GM18502 (cell line): Measurements from ENCODE around the gene NXPH1.

Source experiments
- ATAC-seq: cut with Tn5 transposase; IDR thresholded peaks from one replicate; pipeline ENCODE4 v1.9.1; 2021; ENCODE audit warnings: mild to moderate bottlenecking; ENCODE audit not compliant: unreplicated experiment, poor library complexity

NXPH1 gene

DNA sequence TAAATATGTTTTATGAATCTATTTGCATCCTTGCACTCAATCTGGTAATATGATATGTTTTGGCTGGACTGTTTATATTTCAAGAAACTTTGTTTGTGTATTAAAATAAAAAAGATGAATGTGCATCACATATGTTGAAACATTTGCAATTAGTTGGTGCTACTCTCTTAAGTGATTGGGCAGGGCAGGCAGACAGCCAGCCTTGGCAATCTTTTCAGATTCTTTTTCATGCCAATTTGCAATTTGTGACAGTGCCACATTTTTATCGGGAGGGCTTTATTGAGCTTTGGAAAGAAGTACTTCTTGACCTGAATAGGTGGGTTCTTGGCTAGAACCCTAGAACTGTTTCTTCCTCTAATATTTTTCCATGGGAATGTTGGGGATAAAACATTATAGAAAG, 152.2 kb downstream of the NXPH1 start:
- no peak for ATAC-seq

DNA sequence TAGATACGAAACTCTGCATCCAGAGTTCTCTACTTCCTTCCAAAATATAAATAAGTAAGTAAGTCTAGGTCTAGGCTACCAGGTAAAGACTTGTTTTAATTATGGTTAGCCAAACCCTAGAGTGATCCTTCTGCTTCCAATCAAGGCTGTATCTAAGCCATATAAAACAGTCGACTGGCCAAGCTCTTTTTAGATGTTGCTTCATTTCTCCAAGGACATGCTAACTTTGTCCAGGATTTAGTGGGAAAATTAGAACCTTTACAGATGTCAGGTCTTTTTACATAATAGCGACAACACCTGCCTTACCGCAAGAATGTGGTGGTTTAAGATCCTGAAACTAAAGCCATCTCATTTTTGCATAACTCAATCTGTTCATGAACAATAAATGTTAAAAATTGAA, 156.8 kb downstream of the NXPH1 start:
- no peak for ATAC-seq

GRCh38 chr7:8590791-8591190, 157.4 kb downstream of the NXPH1 start:
- ATAC-seq = no peak

GRCh38 chr7:8591289-8591688, 157.9 kb downstream of the NXPH1 start:
- no peak for ATAC-seq

DNA sequence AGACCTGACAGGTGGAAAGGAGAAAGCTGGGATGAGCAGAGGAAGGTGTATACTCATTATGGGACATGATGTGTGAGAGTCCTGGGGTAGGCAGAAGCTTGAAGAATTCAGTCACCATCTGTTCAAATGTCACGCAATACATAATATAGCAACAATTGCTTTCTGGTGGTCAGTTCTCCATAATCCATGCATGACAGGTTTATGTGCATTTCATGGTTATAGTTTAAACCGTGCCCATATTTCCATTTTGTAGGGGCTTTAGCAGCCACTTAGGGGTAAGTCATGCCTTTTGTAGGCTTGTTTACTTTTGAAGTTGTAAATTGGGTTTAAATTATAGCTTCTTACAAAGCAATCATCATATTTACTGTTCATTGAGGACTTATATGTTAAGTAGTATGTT, 158.8 kb downstream of the NXPH1 start:
- no peak for ATAC-seq

- ATAC-seq = no peak
Measured at GRCh38 chr7:8594115-8594514, 160.7 kb downstream of the NXPH1 start.

GRCh38 chr7:8597565-8597964, 164.2 kb downstream of the NXPH1 start:
- no peak for ATAC-seq

DNA sequence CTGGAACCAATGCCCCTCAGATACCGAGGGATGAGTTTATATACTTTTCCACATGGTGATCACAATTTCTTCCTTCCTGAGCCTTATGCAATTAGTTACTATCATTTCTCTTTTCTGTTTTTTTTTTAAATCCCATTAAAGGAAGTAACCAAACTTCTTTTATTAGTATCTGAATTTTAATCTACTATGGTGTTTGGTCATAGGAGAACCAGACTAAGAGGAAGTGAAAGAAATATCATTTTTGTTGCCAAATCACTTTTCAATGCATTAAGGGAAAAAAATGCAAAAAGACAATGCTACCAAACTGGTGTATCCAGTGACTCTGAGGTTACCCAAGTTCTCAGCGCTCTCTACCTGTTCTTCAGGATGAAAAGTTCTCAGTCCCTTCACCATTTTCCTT, 167.7 kb downstream of the NXPH1 start:
- ATAC-seq = no peak

DNA sequence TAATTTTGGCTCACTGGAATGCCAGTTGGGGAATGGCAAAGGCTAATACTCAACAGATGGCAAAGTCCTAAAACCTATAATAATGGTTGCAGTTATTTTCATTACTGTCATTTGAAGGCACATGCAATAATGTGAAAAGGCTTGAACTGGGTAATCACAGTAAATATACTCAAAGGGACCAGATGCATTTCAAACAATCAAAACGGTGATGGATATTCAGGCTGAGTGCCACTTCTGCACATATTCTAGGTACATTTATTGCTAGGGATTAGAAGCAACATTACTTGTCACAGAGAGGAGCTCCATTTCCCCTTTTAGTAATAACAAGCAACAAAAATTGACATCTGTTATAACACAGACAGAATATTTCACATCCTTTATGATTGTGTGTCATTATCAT, 171.8 kb downstream of the NXPH1 start:
- ATAC-seq = no peak

GRCh38 chr7:8612584-8612983, 179.2 kb downstream of the NXPH1 start:
- no peak for ATAC-seq

DNA sequence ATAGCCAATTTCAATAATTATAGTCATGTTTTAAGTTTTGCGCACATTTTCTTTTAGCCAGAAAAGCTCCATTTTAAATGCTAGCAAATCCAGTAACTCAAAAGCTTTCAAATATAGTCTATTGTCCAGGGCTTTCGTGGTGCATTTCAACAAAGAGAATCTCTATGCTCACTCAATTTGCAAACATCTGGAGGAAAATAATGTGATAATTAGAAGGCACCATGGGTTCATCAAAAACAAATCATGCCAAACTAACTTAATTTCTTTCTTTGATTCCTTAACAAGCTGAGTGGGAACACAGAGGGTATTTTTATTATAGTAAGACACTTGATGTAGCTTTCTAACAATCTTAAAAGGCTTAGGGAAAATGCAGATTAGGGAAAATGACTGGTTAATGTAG, 179.8 kb downstream of the NXPH1 start:
- no peak for ATAC-seq

- ATAC-seq = no peak
Measured at GRCh38 chr7:8615019-8615418, 181.6 kb downstream of the NXPH1 start.

DNA sequence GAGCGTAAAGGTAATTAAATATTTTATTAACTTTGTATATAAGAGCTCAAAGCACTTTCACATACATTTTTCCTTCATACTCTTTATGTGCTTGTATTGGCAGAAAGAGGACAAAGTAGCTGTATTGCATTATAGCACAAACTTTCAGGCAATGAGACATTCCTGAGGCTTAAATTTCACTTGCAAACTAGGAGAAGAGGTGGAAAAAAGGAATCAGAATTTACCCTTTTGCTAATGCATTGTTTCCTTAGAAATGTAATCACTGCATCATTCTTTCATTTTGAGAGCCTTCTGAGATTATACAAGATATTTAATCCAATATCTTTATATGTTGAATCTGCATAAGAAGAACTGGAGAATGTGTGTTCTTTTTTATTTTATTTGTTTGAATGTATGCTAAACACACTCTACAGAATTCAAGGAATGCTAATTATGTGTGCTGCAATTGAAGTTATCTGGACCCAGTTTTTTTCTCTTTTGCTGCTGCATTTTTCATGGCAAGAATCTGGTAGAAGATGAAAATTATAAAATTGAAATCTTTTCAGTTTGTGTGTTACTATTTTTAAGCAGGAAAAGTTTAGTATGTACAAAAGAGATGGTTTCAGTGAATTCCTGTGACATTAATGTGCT, 185.1 kb downstream of the NXPH1 start:
- ATAC-seq = no peak

DNA sequence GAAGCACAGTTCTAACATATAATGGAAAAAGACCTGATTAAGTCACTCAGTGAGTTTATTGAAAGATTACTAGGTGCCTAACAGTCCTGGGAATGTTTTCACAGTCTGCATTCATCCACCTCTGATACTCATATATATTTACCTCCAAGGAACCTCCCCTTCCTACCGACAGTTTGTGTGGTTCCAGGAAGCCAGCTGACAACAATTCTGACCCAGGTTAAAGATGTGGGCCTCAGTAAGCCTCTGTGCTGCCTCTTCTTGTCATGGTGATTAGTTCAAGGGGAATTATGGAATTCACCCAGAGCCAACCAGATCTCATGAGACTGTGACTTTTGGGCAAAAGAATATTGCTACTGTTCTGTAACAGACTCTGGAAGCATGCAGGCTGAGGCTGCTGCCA, 186.8 kb downstream of the NXPH1 start:
- no peak for ATAC-seq

DNA sequence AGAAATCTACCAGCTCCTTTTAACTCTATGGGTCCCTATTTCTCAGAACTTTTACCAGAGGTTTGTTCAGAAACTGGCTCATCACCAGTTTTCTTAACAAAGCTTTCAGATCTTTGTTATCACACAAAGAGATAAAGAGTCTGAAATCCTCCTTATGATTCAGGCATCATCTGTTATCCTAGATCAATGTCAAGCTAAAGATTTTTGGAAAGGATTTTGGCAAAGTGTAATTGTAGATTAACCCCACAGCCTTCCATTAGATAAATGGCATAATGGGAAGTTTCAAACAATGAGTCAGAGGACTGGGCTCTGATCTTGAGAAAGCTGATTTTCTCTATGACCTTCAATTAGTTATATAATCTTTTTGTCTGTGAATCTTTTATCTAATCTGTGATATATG, 192.2 kb downstream of the NXPH1 start:
- no peak for ATAC-seq

GRCh38 chr7:8627325-8627724, 193.9 kb downstream of the NXPH1 start:
- no peak for ATAC-seq

GRCh38 chr7:8628656-8629055, 195.2 kb downstream of the NXPH1 start:
- no peak for ATAC-seq

DNA sequence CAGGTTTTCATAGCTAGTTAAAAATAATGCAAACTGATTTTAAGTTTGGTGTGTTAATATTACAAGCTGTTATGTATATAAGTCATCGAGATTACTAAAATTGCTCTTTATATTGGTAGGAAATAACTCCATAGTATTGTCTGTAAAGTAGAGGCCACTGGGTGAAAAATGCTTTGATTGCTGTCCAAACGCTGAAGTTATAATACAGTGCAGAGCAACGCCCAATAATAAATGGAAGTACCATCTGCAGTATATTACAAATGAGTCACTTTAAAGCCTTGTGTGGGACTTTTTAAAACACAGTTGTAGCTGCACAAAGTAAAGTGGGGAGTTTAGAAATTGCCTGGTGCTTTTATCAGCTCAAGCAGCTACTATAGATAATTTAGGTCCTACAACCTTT, 196.1 kb downstream of the NXPH1 start:
- no peak for ATAC-seq

DNA sequence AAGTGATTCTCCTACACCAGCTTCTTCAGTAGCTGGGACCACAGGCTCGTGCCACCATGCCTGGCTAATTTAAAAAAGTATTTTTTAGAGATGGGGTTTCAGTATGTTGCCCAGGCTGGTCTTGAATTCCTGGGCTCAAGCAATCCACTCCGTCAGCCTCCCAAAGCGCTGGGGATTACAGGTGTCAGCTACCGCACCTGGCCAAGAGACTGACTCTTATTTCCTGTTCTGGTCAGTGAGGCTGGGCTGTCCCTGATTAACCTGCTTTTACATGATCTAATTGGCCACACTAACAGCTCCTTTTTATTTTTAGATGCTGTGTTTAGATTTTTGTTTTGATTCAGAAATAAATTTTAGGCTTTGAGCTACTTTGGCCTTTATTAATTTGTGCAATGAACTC, 203.9 kb downstream of the NXPH1 start:
- no peak for ATAC-seq

DNA sequence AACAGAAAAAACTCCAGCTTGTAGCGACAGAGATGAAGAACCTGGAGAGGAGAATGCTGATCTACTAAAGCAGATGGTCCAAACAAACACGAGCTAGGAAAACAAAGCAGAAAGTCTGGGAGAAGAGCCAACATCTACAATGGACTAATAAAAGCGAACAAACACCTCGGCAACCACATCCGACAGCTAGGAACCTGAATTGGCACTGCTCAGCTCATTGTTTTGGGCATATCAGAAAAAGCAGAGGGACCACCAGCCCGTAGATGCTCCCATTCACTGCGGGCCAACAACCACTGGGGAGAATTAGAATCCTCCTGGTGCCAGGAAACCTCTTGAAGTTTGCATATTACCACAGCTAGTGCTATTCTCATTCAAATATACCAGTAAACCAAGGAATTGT, 204.7 kb downstream of the NXPH1 start:
- no peak for ATAC-seq

- ATAC-seq = no peak
Measured at GRCh38 chr7:8639668-8640067, 206.3 kb downstream of the NXPH1 start.

DNA sequence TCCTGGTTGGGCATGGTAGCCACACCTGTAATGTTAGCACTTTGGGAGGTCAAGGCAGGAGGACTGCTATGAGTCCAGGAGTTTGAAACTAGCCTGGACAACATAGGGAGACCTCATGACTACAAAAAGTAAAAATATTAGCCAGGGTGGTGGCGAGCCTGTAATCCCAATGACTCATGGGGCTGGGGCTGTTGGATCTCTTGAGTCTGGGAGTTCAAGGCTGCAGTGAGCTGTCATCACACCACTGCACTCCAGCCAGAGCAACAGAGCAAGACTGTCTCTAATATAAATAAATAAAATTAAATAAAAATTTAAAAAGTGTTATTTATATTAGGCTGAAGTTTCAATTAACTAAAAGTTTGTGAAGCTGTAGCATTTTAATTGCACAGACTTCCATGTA, 207.3 kb downstream of the NXPH1 start:
- ATAC-seq = no peak
